HepG2 (cell line): Measurements from ENCODE around the gene MRPL20. TPM values are rescaled to one million over a fixed set of nuclear protein-coding genes. Genes with fewer than 3 reads are reported as not detected.

Experiments used
- ATF6 ChIP-seq: sonication (generic); formaldehyde crosslinking; conservative IDR thresholded peaks from 2 replicates; pipeline ENCODE4 v1.4.0; 2020; ENCODE audit warnings: missing genetic modification reagents
- KDM5B ChIP-seq: sonication (generic); formaldehyde crosslinking; IDR thresholded peaks from 2 replicates; pipeline ENCODE4 v1.4.0; 2020; ENCODE audit warnings: missing genetic modification reagents, mild to moderate bottlenecking, borderline replicate concordance
- KLF13 ChIP-seq: sonication (generic); formaldehyde crosslinking; IDR thresholded peaks from 2 replicates; pipeline ENCODE4 v1.4.0; 2020; ENCODE audit warnings: mild to moderate bottlenecking, missing genetic modification reagents
- KLF9 ChIP-seq: IDR thresholded peaks from 2 replicates; pipeline ENCODE4 v1.6.1; 2016; ENCODE audit warnings: low read depth
- POLR2A ChIP-seq, 2 experiments: IDR thresholded peaks; 2 replicates each; pipeline ENCODE4 v1.6.1; 2011; ENCODE audit warnings: low read depth in 2 of 2, low read length in 2 of 2, mild to moderate bottlenecking in 1 of 2, moderate library complexity in 1 of 2; ENCODE audit not compliant: insufficient read depth in 1 of 2
- RFX3 ChIP-seq: IDR thresholded peaks from 2 replicates; pipeline ENCODE4 v1.6.1; 2016; ENCODE audit warnings: missing biosample characterization, missing genetic modification reagents
- SNAPC5 ChIP-seq: sonication (generic); formaldehyde crosslinking; IDR thresholded peaks from 2 replicates; pipeline ENCODE4 v1.8.1; 2023; ENCODE audit warnings: mild to moderate bottlenecking, missing genetic modification reagents, borderline replicate concordance
- SP1 ChIP-seq, 2 experiments: fragments of 450-650 bp in 1 of 2; sonication (generic) in 1 of 2; formaldehyde crosslinking in 1 of 2; IDR thresholded peaks; 2 replicates each; pipeline versions ENCODE4 v1.4.0 to v1.6.1; 2016 to 2020; ENCODE audit warnings: missing genetic modification reagents in 1 of 2
- SP2 ChIP-seq: sonication (generic); formaldehyde crosslinking; IDR thresholded peaks from 2 replicates; pipeline ENCODE4 v1.5.1; 2020; ENCODE audit warnings: mild to moderate bottlenecking, missing genetic modification reagents
- SRSF1 ChIP-seq: fragments of 200-400 bp; formaldehyde crosslinking; optimal IDR thresholded peaks from 2 replicates; pipeline ENCODE3; 2017; ENCODE audit warnings: mild to moderate bottlenecking, low read depth, low read length, moderate library complexity
- SUZ12 ChIP-seq: fragments of 150-350 bp; IDR thresholded peaks from 2 replicates; pipeline ENCODE4 v1.6.1; 2014; ENCODE audit warnings: low read depth, low read length
- XBP1 ChIP-seq: sonication (generic); formaldehyde crosslinking; IDR thresholded peaks from 2 replicates; pipeline ENCODE4 v1.5.0; 2020; ENCODE audit warnings: missing genetic modification reagents
- ZFP36 ChIP-seq: fragments of 150-350 bp; IDR thresholded peaks from 2 replicates; pipeline ENCODE4 v1.6.1; 2018; ENCODE audit warnings: borderline replicate concordance, low read length, low read depth; ENCODE audit not compliant: partially characterized antibody
- ZNF143 ChIP-seq: sonication (generic); formaldehyde crosslinking; IDR thresholded peaks from 2 replicates; pipeline ENCODE4 v1.4.0; 2020; ENCODE audit warnings: missing genetic modification reagents
- ZNF207 ChIP-seq: fragments of 450-650 bp; IDR thresholded peaks from 2 replicates; pipeline ENCODE4 v1.6.1; 2016; ENCODE audit warnings: antibody characterized with exemption, borderline replicate concordance
- ZNF225 ChIP-seq: sonication (generic); formaldehyde crosslinking; IDR thresholded peaks from 2 replicates; pipeline ENCODE4 v1.4.0; 2020; ENCODE audit warnings: mild to moderate bottlenecking, missing genetic modification reagents
- ZNF430 ChIP-seq: sonication (generic); formaldehyde crosslinking; IDR thresholded peaks from 2 replicates; pipeline ENCODE4 v1.9.0; 2021; ENCODE audit warnings: mild to moderate bottlenecking, missing genetic modification reagents
- polyA plus RNA-seq, 8 experiments: library from polyadenylated mRNA; depleted of rRNA in 3 of 8; stranded (reverse) in 7 of 8; unstranded in 1 of 8; fragments of >200 nt; fragmentation: Illumina TruSeq in 4 of 8; extraction: Trizol in 4 of 8; gene quantifications; 2 replicates each; pipeline versions ENCODE4 v1.2.1 to v1.2.3, GENCODE V29; 2011 to 2016; ENCODE audit warnings: low read depth in 4 of 8, missing spikeins in 1 of 8, mixed read lengths in 1 of 8; ENCODE audit not compliant: insufficient read depth in 1 of 8
- total RNA-seq, 5 experiments: library from RNA; depleted of rRNA; stranded (reverse); fragments of >200 nt; fragmentation: Illumina TruSeq; extraction: Trizol; gene quantifications; 2 replicates each; pipeline ENCODE4 v1.2.3, GENCODE V29; 2016; ENCODE audit warnings: low read depth in 1 of 5
- TF ChIP-seq, protein P1 (sequence below): IDR thresholded peaks from 2 replicates; pipeline ENCODE4 v1.6.1; 2016; ENCODE audit warnings: control low read depth
- TF ChIP-seq, protein P2 (sequence below): sonication (generic); formaldehyde crosslinking; IDR thresholded peaks from 2 replicates; pipeline ENCODE4 v1.4.0; 2020; ENCODE audit warnings: missing genetic modification reagents
- TF ChIP-seq, protein P3 (sequence below): sonication (generic); formaldehyde crosslinking; IDR thresholded peaks from 2 replicates; pipeline ENCODE4 v1.4.0; 2020; ENCODE audit warnings: missing genetic modification reagents, borderline replicate concordance
- TF ChIP-seq, protein P4 (sequence below): sonication (generic); formaldehyde crosslinking; IDR thresholded peaks from 2 replicates; pipeline ENCODE4 v1.8.0; 2022; ENCODE audit warnings: missing genetic modification reagents, mild to moderate bottlenecking, moderate library complexity, borderline replicate concordance

MRPL20 gene
- total and polyA plus RNA-seq, 2 of the 13 experiments (the other 11 are each of a cell fraction or from before 2014, with no cell fraction given): 59.2 to 127 TPM

GRCh38 chr1:1431845-1432273, 24.8 kb upstream of the MRPL20 start (continued):
- no peak for TF ChIP-seq ZFP36
- peak; percentile 59 for TF ChIP-seq ZNF143
- TF ChIP-seq, protein P1, sequence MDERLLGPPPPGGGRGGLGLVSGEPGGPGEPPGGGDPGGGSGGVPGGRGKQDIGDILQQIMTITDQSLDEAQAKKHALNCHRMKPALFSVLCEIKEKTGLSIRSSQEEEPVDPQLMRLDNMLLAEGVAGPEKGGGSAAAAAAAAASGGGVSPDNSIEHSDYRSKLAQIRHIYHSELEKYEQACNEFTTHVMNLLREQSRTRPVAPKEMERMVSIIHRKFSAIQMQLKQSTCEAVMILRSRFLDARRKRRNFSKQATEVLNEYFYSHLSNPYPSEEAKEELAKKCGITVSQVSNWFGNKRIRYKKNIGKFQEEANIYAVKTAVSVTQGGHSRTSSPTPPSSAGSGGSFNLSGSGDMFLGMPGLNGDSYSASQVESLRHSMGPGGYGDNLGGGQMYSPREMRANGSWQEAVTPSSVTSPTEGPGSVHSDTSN: no peak
- TF ChIP-seq SP1 (IDR thresholded peaks at IDR 0.05): no peak
- TF ChIP-seq SP1 (CRISPR knock-in tag; IDR thresholded peaks at IDR 0.05): peak; percentile 37; the same call in 1 of the 2 replicates
- peak; percentile 90 for TF ChIP-seq ZNF430 (CRISPR knock-in tag)
- TF ChIP-seq, protein P2, sequence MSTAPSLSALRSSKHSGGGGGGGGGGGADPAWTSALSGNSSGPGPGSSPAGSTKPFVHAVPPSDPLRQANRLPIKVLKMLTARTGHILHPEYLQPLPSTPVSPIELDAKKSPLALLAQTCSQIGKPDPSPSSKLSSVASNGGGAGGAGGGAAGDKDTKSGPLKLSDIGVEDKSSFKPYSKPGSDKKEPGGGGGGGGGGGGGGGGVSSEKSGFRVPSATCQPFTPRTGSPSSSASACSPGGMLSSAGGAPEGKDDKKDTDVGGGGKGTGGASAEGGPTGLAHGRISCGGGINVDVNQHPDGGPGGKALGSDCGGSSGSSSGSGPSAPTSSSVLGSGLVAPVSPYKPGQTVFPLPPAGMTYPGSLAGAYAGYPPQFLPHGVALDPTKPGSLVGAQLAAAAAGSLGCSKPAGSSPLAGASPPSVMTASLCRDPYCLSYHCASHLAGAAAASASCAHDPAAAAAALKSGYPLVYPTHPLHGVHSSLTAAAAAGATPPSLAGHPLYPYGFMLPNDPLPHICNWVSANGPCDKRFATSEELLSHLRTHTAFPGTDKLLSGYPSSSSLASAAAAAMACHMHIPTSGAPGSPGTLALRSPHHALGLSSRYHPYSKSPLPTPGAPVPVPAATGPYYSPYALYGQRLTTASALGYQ (CRISPR knock-in tag): peak; percentile 74; the same call in 1 of the 2 replicates
- peak; percentile 97 for TF ChIP-seq SRSF1
- peak; percentile 29; the same call in 1 of the 2 replicates for TF ChIP-seq SP2 (CRISPR knock-in tag)
- TF ChIP-seq, protein P3, sequence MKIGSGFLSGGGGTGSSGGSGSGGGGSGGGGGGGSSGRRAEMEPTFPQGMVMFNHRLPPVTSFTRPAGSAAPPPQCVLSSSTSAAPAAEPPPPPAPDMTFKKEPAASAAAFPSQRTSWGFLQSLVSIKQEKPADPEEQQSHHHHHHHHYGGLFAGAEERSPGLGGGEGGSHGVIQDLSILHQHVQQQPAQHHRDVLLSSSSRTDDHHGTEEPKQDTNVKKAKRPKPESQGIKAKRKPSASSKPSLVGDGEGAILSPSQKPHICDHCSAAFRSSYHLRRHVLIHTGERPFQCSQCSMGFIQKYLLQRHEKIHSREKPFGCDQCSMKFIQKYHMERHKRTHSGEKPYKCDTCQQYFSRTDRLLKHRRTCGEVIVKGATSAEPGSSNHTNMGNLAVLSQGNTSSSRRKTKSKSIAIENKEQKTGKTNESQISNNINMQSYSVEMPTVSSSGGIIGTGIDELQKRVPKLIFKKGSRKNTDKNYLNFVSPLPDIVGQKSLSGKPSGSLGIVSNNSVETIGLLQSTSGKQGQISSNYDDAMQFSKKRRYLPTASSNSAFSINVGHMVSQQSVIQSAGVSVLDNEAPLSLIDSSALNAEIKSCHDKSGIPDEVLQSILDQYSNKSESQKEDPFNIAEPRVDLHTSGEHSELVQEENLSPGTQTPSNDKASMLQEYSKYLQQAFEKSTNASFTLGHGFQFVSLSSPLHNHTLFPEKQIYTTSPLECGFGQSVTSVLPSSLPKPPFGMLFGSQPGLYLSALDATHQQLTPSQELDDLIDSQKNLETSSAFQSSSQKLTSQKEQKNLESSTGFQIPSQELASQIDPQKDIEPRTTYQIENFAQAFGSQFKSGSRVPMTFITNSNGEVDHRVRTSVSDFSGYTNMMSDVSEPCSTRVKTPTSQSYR (CRISPR knock-in tag): peak; percentile 79
- no peak; the same call in 1 of the 2 replicates for TF ChIP-seq ATF6 (CRISPR knock-in tag)
- TF ChIP-seq KLF13 (CRISPR knock-in tag): no peak
- TF ChIP-seq RFX3 (CRISPR knock-in tag): no peak
- TF ChIP-seq, protein P4, sequence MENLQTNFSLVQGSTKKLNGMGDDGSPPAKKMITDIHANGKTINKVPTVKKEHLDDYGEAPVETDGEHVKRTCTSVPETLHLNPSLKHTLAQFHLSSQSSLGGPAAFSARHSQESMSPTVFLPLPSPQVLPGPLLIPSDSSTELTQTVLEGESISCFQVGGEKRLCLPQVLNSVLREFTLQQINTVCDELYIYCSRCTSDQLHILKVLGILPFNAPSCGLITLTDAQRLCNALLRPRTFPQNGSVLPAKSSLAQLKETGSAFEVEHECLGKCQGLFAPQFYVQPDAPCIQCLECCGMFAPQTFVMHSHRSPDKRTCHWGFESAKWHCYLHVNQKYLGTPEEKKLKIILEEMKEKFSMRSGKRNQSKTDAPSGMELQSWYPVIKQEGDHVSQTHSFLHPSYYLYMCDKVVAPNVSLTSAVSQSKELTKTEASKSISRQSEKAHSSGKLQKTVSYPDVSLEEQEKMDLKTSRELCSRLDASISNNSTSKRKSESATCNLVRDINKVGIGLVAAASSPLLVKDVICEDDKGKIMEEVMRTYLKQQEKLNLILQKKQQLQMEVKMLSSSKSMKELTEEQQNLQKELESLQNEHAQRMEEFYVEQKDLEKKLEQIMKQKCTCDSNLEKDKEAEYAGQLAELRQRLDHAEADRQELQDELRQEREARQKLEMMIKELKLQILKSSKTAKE (CRISPR knock-in tag): peak; percentile 86
- TF ChIP-seq ZNF225 (CRISPR knock-in tag): no peak
- no peak for TF ChIP-seq KDM5B (CRISPR knock-in tag)
- TF ChIP-seq ZNF207: no peak
- TF ChIP-seq KLF9 (CRISPR knock-in tag): no peak
- no peak for TF ChIP-seq SNAPC5 (CRISPR knock-in tag)
- no peak for TF ChIP-seq SUZ12
- peak in 1 of 2 experiments; percentile 64; a peak in 1 of 4 replicates for TF ChIP-seq POLR2A (IDR thresholded peaks at IDR 0.05; ENCODE audit: insufficient read depth in 1 of 2, low read depth in 2 of 2, low read length in 2 of 2)
- no peak for TF ChIP-seq XBP1 (CRISPR knock-in tag)
